Epithelial cell of prostate (primary cell): ENCODE results near the gene CLSTN1.
"Not testable (repeated sequence)": the region's sequence is repeated elsewhere in the genome, so short reads cannot be mapped to it uniquely, and the experiment has no call there.

ENCODE experiments used
- DNase-seq: peaks from one replicate; pipeline ENCODE4 v3.0.0-alpha.2; 2011; ENCODE audit warnings: low read depth, low spot score
- H3K27ac ChIP-seq: fragments of 450-650 bp; 2 replicates; pipeline ENCODE4 v1.5.1; 2017; ENCODE audit warnings: mild to moderate bottlenecking

Gene CLSTN1

DNA sequence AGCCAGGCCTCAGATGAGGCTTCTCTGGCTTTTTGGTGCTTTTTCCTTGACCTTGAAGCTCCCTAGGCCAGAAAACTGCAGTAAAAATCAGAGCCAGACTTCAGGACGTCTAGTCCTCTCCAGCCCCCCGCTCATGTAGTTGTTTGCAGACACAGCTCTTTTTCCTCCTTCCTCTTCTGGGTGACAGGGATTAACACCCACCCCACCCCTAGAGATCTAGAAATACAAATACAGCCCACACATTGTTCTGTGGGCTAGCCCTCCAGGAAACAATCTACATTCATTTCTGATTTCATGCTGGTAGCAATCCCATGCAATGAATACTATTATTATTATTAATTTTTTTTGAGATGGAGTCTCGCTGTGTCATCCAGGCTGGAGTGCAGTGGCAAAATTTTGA lies 9.9 kb upstream of the CLSTN1 start:
- no peak for DNase-seq
- H3K27ac ChIP-seq, result no peak overlapping the region

GRCh38 chr1:9827558-9828185 lies 3.9 kb upstream of the CLSTN1 start:
- H3K27ac ChIP-seq, result peak overlapping the region; percentile 90
- DNase-seq, result no peak

GRCh38 chr1:9826616-9827015 lies 2.9 kb upstream of the CLSTN1 start:
- no peak for DNase-seq
- H3K27ac ChIP-seq, result peak overlapping the region; percentile 90

DNA sequence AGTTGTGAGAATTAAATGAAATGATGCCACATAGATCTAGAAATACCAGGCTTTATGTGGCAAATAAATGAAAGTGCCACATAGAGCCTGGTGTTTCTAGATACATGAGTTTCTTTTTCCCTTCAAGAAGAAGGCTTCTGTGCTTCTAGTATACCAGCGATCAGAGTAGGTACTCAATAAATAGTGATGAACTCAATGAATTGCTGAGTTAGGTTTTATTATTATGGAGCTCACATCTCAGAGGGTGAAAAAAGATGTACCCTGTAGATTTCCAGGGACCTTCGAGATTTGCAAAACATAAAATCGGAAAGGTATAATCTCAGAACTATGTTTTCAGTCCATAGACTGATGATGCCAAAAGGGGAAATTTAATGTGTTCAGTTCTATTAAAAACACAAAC lies 2.3 kb upstream of the CLSTN1 start:
- DNase-seq, result no peak
- H3K27ac ChIP-seq, result peak overlapping the region; percentile 90

DNA sequence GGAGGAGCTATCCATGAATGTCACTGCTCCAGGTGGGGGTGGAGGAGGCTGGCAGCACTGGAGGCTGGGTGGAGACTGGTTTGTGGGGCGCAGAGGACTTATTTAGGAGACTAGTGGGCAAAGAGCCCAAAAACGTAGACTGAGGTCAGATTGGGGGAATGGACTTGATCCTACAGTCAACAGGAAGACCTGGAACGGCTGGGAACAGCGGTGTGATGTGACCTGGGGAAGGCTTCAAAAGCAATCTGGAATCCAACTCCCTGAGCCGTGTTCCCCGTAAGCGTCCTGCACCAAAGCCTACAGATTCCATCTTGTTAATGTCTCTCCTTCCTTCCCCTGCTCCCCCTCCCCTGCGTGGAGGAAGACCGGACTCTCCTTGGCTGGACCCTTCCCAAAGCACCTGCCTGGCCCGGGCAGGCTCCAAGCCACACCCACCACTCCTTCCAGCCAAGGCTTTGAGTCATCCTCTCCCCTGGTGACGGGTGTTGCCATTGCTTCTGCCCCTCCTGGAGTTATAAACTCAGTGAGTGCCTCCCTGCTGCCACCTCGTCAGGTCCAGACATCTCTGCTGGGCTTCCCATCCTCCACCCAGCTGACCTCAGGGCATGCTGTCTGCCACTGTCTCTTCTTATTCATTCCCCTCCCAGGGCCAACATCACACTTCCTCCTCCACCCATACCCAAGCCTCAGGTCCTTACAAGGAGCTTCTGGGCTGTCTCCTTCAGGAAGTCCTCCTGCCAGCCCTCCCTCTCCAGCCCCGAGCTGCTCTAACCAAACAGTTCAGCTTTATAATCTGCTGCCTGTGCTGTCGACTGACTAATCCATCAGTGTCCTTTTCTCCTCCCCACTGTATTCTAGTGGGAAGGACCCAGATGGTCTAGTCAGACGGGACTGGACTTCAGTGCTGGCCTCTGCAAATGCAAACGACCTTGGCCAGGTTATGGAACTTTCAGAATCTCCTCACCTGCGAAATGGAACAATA lies 1.6 kb upstream of the CLSTN1 start:
- H3K27ac ChIP-seq, result peak overlapping the region; percentile 90
- peak; percentile 95 for DNase-seq

- peak overlapping the region; percentile 90 for H3K27ac ChIP-seq
- no peak for DNase-seq
These were observed 931 bp upstream of the CLSTN1 start for GRCh38 chr1:9824702-9825089.

GRCh38 chr1:9823693-9823942 lies 147 bp downstream of the CLSTN1 start:
- H3K27ac ChIP-seq, result peak overlapping the region; percentile 90
- no peak for DNase-seq

GRCh38 chr1:9822897-9823692 lies 670 bp downstream of the CLSTN1 start:
- peak overlapping the region; percentile 90 for H3K27ac ChIP-seq
- no peak for DNase-seq

DNA sequence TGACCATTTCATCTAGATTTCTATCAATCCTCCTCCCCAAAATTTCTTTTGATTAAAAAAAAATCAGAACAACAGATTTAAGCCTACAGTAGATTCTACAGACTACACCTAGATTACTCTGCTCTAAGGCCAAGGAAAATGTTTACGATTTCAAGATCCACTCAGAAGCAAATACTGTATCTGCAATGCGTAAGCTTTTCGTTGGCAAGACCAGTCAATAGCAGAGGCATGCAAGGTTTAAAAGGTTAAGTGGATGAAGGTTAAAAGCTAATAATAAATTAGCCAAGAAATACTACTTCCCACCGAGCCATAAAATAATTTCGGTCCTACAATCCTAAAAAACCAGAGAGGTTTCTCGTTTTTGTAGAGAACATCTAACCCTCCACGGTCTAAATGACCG lies 1.3 kb downstream of the CLSTN1 start:
- DNase-seq, result no peak
- H3K27ac ChIP-seq, result peak overlapping the region; percentile 90

DNA sequence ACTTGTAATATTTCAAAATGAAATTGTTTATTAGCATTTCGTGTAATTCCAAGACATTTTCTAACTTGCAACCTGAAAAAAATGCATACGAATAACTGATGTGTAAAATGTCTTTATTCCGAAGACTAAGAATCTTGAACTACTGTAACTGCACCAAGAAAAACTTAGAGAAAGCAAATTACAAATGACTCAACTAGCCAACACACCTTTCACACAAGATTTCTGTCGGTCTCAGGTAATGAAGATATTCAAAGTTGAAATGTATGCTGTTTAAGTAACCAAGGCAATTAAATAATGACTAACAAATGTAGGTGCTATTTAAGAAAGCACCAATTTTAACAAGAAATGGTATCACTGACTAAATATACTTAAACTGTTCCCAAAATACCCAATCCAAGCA lies 2.1 kb downstream of the CLSTN1 start:
- H3K27ac ChIP-seq, result peak overlapping the region; percentile 90
- DNase-seq, result no peak

DNA sequence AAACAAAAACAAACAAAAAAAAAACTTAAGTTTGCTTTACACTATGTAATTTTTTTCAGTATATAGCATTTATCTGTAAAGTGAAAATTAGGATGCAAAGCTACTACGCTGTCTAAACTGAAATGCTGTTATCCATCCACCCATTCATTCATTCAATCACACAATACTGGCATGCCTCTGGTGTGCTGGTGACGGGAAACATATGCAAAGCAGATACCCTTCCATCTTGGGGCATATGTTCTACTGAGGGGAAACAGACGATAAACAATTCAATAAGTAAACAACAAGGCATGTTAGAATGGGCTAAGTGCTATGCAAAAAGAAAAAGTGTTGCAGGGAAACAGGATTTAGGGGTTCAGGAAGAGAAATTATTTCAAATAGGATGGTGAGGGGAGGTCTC lies 3.2 kb downstream of the CLSTN1 start:
- DNase-seq, result no peak
- H3K27ac ChIP-seq, result no peak overlapping the region

GRCh38 chr1:9817734-9818133 lies 6.0 kb downstream of the CLSTN1 start:
- no peak for DNase-seq
- H3K27ac ChIP-seq, result no peak overlapping the region

DNA sequence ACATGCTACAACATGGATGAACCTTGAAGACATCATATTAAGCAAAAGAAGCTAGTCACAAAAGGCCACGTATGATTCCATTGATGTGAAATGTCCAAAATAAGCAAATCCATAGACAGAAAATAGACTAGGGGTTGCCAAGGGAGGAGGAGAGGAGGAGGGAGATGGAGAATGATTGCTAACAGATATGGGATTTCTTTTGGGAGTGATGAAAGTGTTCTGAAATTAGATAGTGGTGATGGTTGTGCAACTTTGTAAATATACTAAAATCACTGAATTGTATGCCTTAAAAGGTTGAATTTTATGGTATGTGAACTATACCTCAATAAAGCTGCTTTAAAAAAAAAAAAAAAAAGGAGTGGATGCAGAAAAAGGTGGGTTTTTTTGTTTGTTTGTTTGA lies 7.6 kb downstream of the CLSTN1 start:
- peak overlapping the region; percentile 7 for H3K27ac ChIP-seq
- DNase-seq, result no peak

DNA sequence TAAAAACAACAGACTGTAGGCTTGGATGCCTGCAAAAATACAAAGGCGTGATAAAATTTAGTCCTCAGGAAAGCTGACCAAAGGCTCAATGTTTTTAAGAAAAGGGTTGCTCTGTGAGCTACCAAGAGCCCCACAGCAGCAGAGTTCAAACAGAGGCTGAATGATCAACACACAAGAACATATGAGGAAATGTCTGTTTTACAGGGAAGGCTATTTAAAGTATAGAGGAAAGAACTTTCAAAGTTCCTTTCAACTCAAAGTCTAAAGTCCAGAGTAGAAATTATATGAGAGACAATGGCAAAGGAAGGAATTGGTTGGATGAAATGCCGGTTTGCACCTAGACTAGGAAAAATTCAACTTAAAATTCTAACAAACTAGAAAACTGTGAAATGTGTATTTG lies 8.6 kb downstream of the CLSTN1 start:
- H3K27ac ChIP-seq, result no peak overlapping the region
- no peak for DNase-seq

- no peak for DNase-seq
- no peak overlapping the region for H3K27ac ChIP-seq
These were observed 9.1 kb downstream of the CLSTN1 start for GRCh38 chr1:9814619-9815018.

DNA sequence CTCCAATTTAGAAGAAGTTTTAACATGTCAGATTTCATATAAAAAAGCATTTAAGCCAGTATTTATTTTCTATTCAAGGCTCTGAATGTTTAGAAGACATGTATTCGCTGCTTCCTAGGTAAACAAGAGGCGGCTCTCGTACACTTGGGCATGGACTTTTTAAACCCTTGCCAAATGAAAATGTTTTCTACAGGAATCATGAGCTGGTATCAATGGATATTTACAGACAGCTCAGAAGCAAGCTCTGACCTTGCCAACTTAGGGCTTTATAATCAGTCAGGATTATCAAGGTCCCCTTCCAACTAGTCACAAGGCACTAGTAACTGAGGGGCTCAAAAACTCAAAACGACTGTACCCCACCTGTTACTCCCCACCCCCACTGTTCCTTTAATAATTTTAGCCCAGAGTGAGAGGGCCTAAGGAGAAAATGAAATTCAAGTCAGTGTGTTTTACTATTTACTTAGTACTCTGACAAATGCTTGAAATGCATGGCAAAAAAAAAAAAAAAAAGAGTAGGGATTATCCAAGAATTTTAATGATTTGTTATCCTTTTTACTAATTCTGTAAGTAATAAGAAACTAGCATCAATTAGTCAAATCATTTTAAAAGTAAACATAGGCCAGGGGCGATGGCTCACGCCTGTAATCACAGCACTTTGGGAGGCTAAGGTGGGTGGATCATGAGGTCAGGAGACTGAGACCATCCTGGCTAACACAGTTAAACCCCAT lies 12.4 kb downstream of the CLSTN1 start:
- no peak for DNase-seq
- peak overlapping the region; percentile 5 for H3K27ac ChIP-seq

- no peak for DNase-seq
- peak overlapping the region; percentile 48 for H3K27ac ChIP-seq
These were observed 14.7 kb downstream of the CLSTN1 start for GRCh38 chr1:9809100-9809510.

DNA sequence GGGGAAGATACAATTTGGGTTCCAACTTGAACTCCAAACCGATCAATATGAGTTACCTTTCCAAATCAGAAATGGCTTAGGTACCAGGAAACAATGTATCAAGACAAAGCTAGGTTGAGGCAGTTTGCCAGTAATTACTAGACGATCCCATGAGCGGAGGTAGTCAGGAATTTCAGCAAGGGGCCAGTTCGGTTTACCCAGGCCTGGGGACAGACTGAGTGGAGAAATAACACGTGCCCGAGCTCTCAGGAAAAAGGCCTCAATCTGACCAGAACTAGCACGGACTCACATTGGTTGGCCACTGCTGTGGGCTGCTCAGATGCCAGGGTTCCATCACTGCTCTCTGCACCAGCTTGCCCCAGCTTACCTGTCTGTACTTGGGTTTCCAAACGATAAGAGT lies 15.3 kb downstream of the CLSTN1 start:
- DNase-seq, result no peak
- peak overlapping the region; percentile 48 for H3K27ac ChIP-seq

DNA sequence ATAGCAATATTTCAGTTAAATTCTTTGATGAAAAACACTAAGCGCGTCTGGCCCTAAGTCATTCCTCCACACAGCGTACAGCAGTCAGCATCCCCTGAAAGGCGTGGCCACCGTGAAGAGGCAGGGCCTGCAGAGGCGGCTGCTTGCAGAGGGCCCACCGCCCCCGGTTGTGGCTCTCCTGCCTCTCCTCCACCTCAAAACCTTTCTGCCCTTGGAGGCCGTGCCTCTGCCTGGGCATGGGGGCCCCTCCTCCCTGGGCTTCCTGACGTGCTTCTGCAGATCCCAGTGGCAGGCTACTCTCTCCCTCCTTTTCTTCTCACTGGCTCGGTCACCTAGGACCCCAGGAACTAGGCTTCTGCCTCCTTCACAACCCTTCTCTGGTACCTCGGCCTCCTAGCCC lies 16.2 kb downstream of the CLSTN1 start:
- H3K27ac ChIP-seq, result no peak overlapping the region
- DNase-seq, result no peak

DNA sequence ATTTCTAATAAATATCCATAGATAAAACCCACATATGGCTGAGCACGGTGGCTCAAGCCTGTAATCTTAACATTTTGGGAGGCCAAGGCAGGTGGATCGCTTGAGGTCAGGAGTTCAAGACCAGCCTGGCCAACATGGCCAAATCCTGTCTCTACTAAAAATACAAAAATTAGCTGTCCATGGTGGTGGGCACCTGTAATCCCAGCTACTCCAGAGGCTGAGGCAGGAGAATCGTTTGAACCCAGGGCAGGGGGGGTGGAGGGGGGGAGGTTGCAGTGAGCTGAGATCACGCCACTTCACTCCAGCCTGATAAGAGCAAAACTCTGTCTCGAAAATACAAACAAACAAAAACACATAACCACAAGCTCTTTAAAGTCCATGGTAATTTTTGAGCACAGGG lies 17.8 kb downstream of the CLSTN1 start:
- peak overlapping the region; percentile 83 for H3K27ac ChIP-seq
- DNase-seq, result not testable (repeated sequence)
